ENCODE measurements around the gene TESPA1. TPM values are rescaled to one million over a fixed set of nuclear protein-coding genes. Genes with fewer than 3 reads are reported as not detected.

TESPA1 gene
- total and polyA plus RNA-seq, 9 of the 15 experiments (the other 6 are each of a cell fraction or from before 2014, with no cell fraction given) = 0.72 to 7.1 (median 2.4) TPM

- no peak overlapping the region for H2AFZ ChIP-seq (ENCODE audit: low read depth, low read length)
- no peaks in the 10 kb centered on the region for H3K36me3 ChIP-seq (ENCODE audit: control insufficient read depth, insufficient read depth, low read length)
- H3K9me1 ChIP-seq (ENCODE audit: control insufficient read depth, insufficient read depth, low read length) = no peaks in the 10 kb centered on the region
- DNase-seq (ENCODE audit: extremely low read depth in 1 of 4, low spot score in 3 of 4) (no peak), FAIRE-seq (no peak), ATAC-seq (no peak)
- no peak for TF ChIP-seq ZNF316 (IDR thresholded peaks at IDR 0.05)
- no peak for TF ChIP-seq PTBP1 (IDR thresholded peaks at IDR 0.05; ENCODE audit: low read depth, low read length)
- TF ChIP-seq, protein P1, sequence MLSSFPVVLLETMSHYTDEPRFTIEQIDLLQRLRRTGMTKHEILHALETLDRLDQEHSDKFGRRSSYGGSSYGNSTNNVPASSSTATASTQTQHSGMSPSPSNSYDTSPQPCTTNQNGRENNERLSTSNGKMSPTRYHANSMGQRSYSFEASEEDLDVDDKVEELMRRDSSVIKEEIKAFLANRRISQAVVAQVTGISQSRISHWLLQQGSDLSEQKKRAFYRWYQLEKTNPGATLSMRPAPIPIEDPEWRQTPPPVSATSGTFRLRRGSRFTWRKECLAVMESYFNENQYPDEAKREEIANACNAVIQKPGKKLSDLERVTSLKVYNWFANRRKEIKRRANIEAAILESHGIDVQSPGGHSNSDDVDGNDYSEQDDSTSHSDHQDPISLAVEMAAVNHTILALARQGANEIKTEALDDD (IDR thresholded peaks at IDR 0.05) = no peak
- no peak for TF ChIP-seq ATF1 (CRISPR knock-in tag; IDR thresholded peaks at IDR 0.05)
- no peak for TF ChIP-seq ATF1 (tag; IDR thresholded peaks at IDR 0.05)
- TF ChIP-seq THAP7 (CRISPR knock-in tag; IDR thresholded peaks at IDR 0.05) = no peak
- no peak for TF ChIP-seq E2F8 (IDR thresholded peaks at IDR 0.05; ENCODE audit: low read depth, partially characterized antibody)
- no peak for TF ChIP-seq ZBTB11 (CRISPR knock-in tag; IDR thresholded peaks at IDR 0.05)
- intact Hi-C loops (cut with micrococcal nuclease) = no loop called here
- in situ Hi-C loops (cut with MboI) = no loop called here
- H3K79me2 ChIP-seq (ENCODE audit: control insufficient read depth, insufficient read depth, low read length) = no peaks in the 10 kb centered on the region
- H3K27ac ChIP-seq (ENCODE audit: extremely low read depth, low read depth, low read length) = no peak overlapping the region
- H4K20me1 ChIP-seq (replicated peaks; ENCODE audit: control insufficient read depth, insufficient read depth, low read length) = no peaks in the 10 kb centered on the region
- no peak overlapping the region for H3K9ac ChIP-seq (ENCODE audit: insufficient read depth in 1 of 2, low read depth in 2 of 2, low read length in 2 of 2)
- no TSS peak for BruUV-seq (replicated peaks)
- no peaks in the 10 kb centered on the region for H3K4me1 ChIP-seq (replicated peaks in 1 of 2; ENCODE audit: control insufficient read depth in 2 of 2, insufficient read depth in 2 of 2, low read length in 2 of 2)
- H3K4me3 ChIP-seq = no peak overlapping the region
- H3K4me2 ChIP-seq (ENCODE audit: insufficient read depth, low read length) = no peak overlapping the region
- H3K9me3 ChIP-seq (replicated peaks; ENCODE audit: control insufficient read depth, insufficient read depth, low read depth, low read length) = no peaks in the 10 kb centered on the region
- WGBS (ENCODE audit: insufficient coverage, low coverage, missing lambda C conversion rate) = 13% methylated on average over 2 of the region's 2 CpGs
- no peaks in the 10 kb centered on the region; a peak in 1 of 5 replicates for H3K27me3 ChIP-seq (ENCODE audit: control insufficient read depth in 2 of 2, insufficient read depth in 2 of 2, low read length in 2 of 2)
- ChIA-PET CTCF (ENCODE audit: low intra/inter-chr PET ratio) (no interaction called here), POLR2A (no interaction called here)
Observed at GRCh38 chr12:54949073-54949711, 35.4 kb downstream of the TESPA1 start.
